HAP-1 (cell line): Measurements from ENCODE around the gene PARPBP.
A peak's percentile ranks its signal among the peaks of the same experiment; 100 is the strongest.
"Not testable (repeated sequence)": the region's sequence is repeated elsewhere in the genome, so short reads cannot be mapped to it uniquely, and the experiment has no call there.

ENCODE experiments used
- DNase-seq, 2 experiments: peaks; one replicate each; pipeline ENCODE4 v3.0.0-alpha.2; 2016 to 2020; ENCODE audit warnings: low spot score in 2 of 2
- H3K27me3 ChIP-seq: fragments of 250-450 bp; sonication (Bioruptor Pico); 2 replicates; pipeline ENCODE4 v1.5.1; 2020; ENCODE audit warnings: low read depth, mild to moderate bottlenecking, moderate library complexity
- H3K36me3 ChIP-seq: fragments of 250-450 bp; sonication (Bioruptor Pico); replicated peaks from 2 replicates; pipeline ENCODE4 v1.5.1; 2020; ENCODE audit warnings: mild to moderate bottlenecking
- H3K4me1 ChIP-seq: fragments of 250-450 bp; sonication (Bioruptor Pico); 2 replicates; pipeline ENCODE4 v1.5.1; 2020; ENCODE audit warnings: mild to moderate bottlenecking
- H3K4me3 ChIP-seq: fragments of 250-450 bp; sonication (Bioruptor Pico); 2 replicates; pipeline ENCODE4 v1.5.1; 2020; ENCODE audit warnings: mild to moderate bottlenecking, moderate library complexity
- H3K9me3 ChIP-seq: fragments of 250-450 bp; sonication (Bioruptor Pico); 2 replicates; pipeline ENCODE4 v1.5.1; 2020; ENCODE audit warnings: mild to moderate bottlenecking, moderate library complexity
- in situ Hi-C: fragments of 300-500 bp; cut with MboI; formaldehyde crosslinking; loops from 3 replicates; pipeline ENCODE4 v1.14.3; 2020; ENCODE audit warnings: low sequenced_read_pairs, inconsistent platforms, mixed read lengths

Gene PARPBP

GRCh38 chr12:102120564-102120873 is 536 bp downstream of the PARPBP start:
- in situ Hi-C loops = no loop called here
- Histone ChIP-seq H3K4me1 (peaks cover 14% of the 10 kb centered on the region), H3K36me3 (peaks cover 29% of the 10 kb centered on the region), H3K4me3 (peak overlapping the region; percentile 81), H3K27me3 (no peaks in the 10 kb centered on the region), H3K9me3 (no peaks in the 10 kb centered on the region)
- DNase-seq = no peak

- in situ Hi-C loops = no loop called here
Observed at GRCh38 chr12:102120886-102121285, 903 bp downstream of the PARPBP start.

GRCh38 chr12:102121328-102121727 is 1.3 kb downstream of the PARPBP start:
- DNase-seq, H3K9me3 ChIP-seq, in situ Hi-C loops, H3K27me3 ChIP-seq: not testable (repeated sequence)
- Histone ChIP-seq H3K4me1 (peaks cover 14% of the 10 kb centered on the region), H3K4me3 (peak overlapping the region; percentile 81), H3K36me3 (peaks cover 29% of the 10 kb centered on the region)

More at GRCh38 chr12:102120886-102121285, 903 bp downstream of the PARPBP start:
- Histone ChIP-seq H3K36me3 (peaks cover 29% of the 10 kb centered on the region), H3K4me1 (peaks cover 14% of the 10 kb centered on the region), H3K9me3 (no peaks in the 10 kb centered on the region), H3K4me3 (peak overlapping the region; percentile 81), H3K27me3 (no peaks in the 10 kb centered on the region)
- peak; percentile 44 to 45 for DNase-seq

- H3K4me1 ChIP-seq, H3K9me3 ChIP-seq, in situ Hi-C loops, H3K27me3 ChIP-seq, H3K4me3 ChIP-seq, DNase-seq: not testable (repeated sequence)
- H3K36me3 ChIP-seq = peaks cover 20% of the 10 kb centered on the region
Observed at GRCh38 chr12:102130720-102131119, 10.7 kb downstream of the PARPBP start.

- H3K27me3 ChIP-seq, DNase-seq, H3K4me3 ChIP-seq, H3K9me3 ChIP-seq, H3K4me1 ChIP-seq, in situ Hi-C loops: not testable (repeated sequence)
- H3K36me3 ChIP-seq = peaks cover 12% of the 10 kb centered on the region
Observed at GRCh38 chr12:102131442-102131841, 11.5 kb downstream of the PARPBP start.

GRCh38 chr12:102137619-102138018 is 17.6 kb downstream of the PARPBP start:
- H3K4me1 ChIP-seq, H3K27me3 ChIP-seq, in situ Hi-C loops, H3K36me3 ChIP-seq, DNase-seq, H3K9me3 ChIP-seq, H3K4me3 ChIP-seq: not testable (repeated sequence)

- in situ Hi-C loops, H3K4me3 ChIP-seq, H3K9me3 ChIP-seq, DNase-seq, H3K4me1 ChIP-seq, H3K27me3 ChIP-seq, H3K36me3 ChIP-seq: not testable (repeated sequence)
Observed at GRCh38 chr12:102142866-102143373, 22.9 kb downstream of the PARPBP start.

GRCh38 chr12:102144221-102144620 is 24.2 kb downstream of the PARPBP start:
- H3K9me3 ChIP-seq = no peaks in the 10 kb centered on the region
- no peak overlapping the region for H3K4me3 ChIP-seq
- DNase-seq = no peak
- H3K4me1 ChIP-seq = no peaks in the 10 kb centered on the region
- peaks cover 9% of the 10 kb centered on the region for H3K36me3 ChIP-seq
- in situ Hi-C loops = no loop called here
- no peaks in the 10 kb centered on the region for H3K27me3 ChIP-seq

- H3K4me3 ChIP-seq, H3K4me1 ChIP-seq, DNase-seq, H3K27me3 ChIP-seq, in situ Hi-C loops, H3K9me3 ChIP-seq: not testable (repeated sequence)
- H3K36me3 ChIP-seq = peaks cover 16% of the 10 kb centered on the region
Observed at GRCh38 chr12:102147062-102147587, 27.1 kb downstream of the PARPBP start.

- H3K27me3 ChIP-seq, DNase-seq, in situ Hi-C loops, H3K4me1 ChIP-seq, H3K9me3 ChIP-seq, H3K4me3 ChIP-seq: not testable (repeated sequence)
- H3K36me3 ChIP-seq = peaks cover 17% of the 10 kb centered on the region
Observed at GRCh38 chr12:102155206-102155605, 35.2 kb downstream of the PARPBP start.

- Histone ChIP-seq H3K36me3 (peaks cover 11% of the 10 kb centered on the region), H3K9me3 (no peaks in the 10 kb centered on the region), H3K27me3 (no peaks in the 10 kb centered on the region), H3K4me3 (no peak overlapping the region), H3K4me1 (peaks cover 7% of the 10 kb centered on the region)
- DNase-seq = no peak
- in situ Hi-C loops = no loop called here
Observed at GRCh38 chr12:102163383-102163782, 43.4 kb downstream of the PARPBP start.

- in situ Hi-C loops = no loop called here
- Histone ChIP-seq H3K9me3 (no peaks in the 10 kb centered on the region), H3K4me1 (peaks cover 6% of the 10 kb centered on the region), H3K27me3 (no peaks in the 10 kb centered on the region), H3K36me3 (peaks cover 20% of the 10 kb centered on the region), H3K4me3 (no peak overlapping the region)
- no peak for DNase-seq
Observed at GRCh38 chr12:102167821-102168604, 48.0 kb downstream of the PARPBP start.

- Histone ChIP-seq H3K4me1 (no peaks in the 10 kb centered on the region; the same call in 1 of the 2 replicates), H3K27me3 (no peaks in the 10 kb centered on the region), H3K4me3 (no peak overlapping the region), H3K36me3 (peaks cover 17% of the 10 kb centered on the region), H3K9me3 (no peaks in the 10 kb centered on the region)
- in situ Hi-C loops = no loop called here
- peak in 1 of 2 experiments; percentile 15 for DNase-seq
Observed at GRCh38 chr12:102169922-102170621, 50.1 kb downstream of the PARPBP start.

GRCh38 chr12:102171951-102172350 is 52.0 kb downstream of the PARPBP start:
- no peaks in the 10 kb centered on the region for H3K27me3 ChIP-seq
- in situ Hi-C loops = no loop called here
- no peaks in the 10 kb centered on the region for H3K9me3 ChIP-seq
- H3K36me3 ChIP-seq = peaks cover 13% of the 10 kb centered on the region
- no peak overlapping the region for H3K4me3 ChIP-seq
- no peak for DNase-seq
- H3K4me1 ChIP-seq = no peaks in the 10 kb centered on the region; the same call in 1 of the 2 replicates
